Esophagus muscularis mucosa (tissue), 4 donors: ENCODE results near the gene TMPRSS4. TPM values are rescaled to one million over a fixed set of nuclear protein-coding genes. Genes with fewer than 3 reads are reported as not detected.

Source experiments
- DNase-seq: peaks from one replicate; pipeline ENCODE4 v3.0.0-alpha.2; 2017; ENCODE audit errors: extremely low spot score
- H3K27ac ChIP-seq, 4 donors: fragments of 200-600 bp; sonication (generic); replicated peaks in 1 of 4; 1 replicate in 3 of 4; 2 replicates in 1 of 4; pipeline ENCODE4 v1.5.1; 2016 to 2019; ENCODE audit warnings: mild to moderate bottlenecking in 1 of 4
- H3K27me3 ChIP-seq, 4 donors: fragments of 200-600 bp; sonication (generic); one replicate each; pipeline versions ENCODE4 v1.5.1 to v1.6.0; 2016 to 2019
- H3K36me3 ChIP-seq, 4 donors: fragments of 200-600 bp; sonication (generic); one replicate each; pipeline ENCODE4 v1.5.1; 2016 to 2019
- H3K4me1 ChIP-seq, 4 donors: fragments of 200-600 bp; sonication (generic); one replicate each; pipeline ENCODE4 v1.5.1; 2016 to 2019
- H3K4me3 ChIP-seq, 4 donors: fragments of 200-600 bp; sonication (generic); 1 replicate in 2 of 4; 2 replicates in 2 of 4; pipeline ENCODE4 v1.5.1; 2016 to 2019; ENCODE audit warnings: mild to moderate bottlenecking in 4 of 4, moderate library complexity in 1 of 4
- H3K9me3 ChIP-seq, 4 donors: fragments of 200-600 bp; sonication (generic); 1 replicate in 3 of 4; 2 replicates in 1 of 4; pipeline ENCODE4 v1.5.1; 2016 to 2019
- EP300 ChIP-seq: sonication (generic); formaldehyde crosslinking; IDR thresholded peaks from one replicate; pipeline ENCODE4 v1.6.1; 2017; ENCODE audit warnings: antibody characterized with exemption
- POLR2A ChIP-seq: fragments of 450-650 bp; IDR thresholded peaks from one replicate; pipeline ENCODE4 v1.6.1; 2017; ENCODE audit warnings: antibody characterized with exemption, moderate library complexity, mild to moderate bottlenecking, low read depth
- POLR2AphosphoS5 ChIP-seq, 2 donors: sonication (generic); formaldehyde crosslinking; IDR thresholded peaks; one replicate each; pipeline ENCODE4 v1.6.1; 2017; ENCODE audit warnings: antibody characterized with exemption in 2 of 2
- WGBS: methylation state at CpG from one replicate; pipeline ENCODE4 v1.1.5; 2018; 5-methylcytosine and 5-hydroxymethylcytosine counted together
- intact Hi-C: fragments of 100-400 bp; cut with DNase I; formaldehyde crosslinking; loops from one replicate; pipeline ENCODE4 v1.15.1; 2023
- total RNA-seq, 4 donors: library from RNA; depleted of rRNA; stranded (reverse); fragments of >200 nt; gene quantifications; one replicate each; pipeline versions ENCODE4 v1.1.0 to v1.2.1, GENCODE V29; 2016
- TF ChIP-seq, protein P1 (sequence below), 3 experiments: fragments of 200-600 bp in 2 of 3; fragments of 450-650 bp in 1 of 3; sonication (generic) in 2 of 3; IDR thresholded peaks; one replicate each; pipeline ENCODE4 v1.5.1; 2017 to 2019; ENCODE audit warnings: antibody characterized with exemption in 3 of 3, mild to moderate bottlenecking in 2 of 3, moderate library complexity in 1 of 3

The TMPRSS4 gene
- total RNA-seq, 4 donors from 2014 or later = 0.17 to 0.33 (median 0.26) TPM; not detected in 1

DNA sequence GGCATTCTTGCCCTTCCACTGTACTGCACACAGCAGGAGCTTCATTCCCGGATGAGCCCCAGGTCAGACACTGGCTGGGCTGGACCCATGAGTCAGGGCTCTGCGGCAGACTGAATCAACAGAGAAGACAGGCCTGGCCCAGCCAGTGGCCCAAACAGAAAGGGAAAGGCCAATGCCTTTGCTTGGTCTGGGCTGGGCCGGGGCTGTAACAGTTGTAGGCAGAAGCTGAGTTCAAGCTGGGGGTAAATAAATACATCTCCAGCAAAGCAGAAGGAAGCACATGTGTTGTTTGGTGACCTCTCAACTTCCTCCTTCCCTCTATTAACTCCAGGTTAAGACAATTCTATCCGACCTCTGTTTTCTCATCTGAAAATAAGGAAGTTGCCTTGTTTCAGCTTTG lies 11.7 kb downstream of the TMPRSS4 start:
- peaks cover 0 to 10% (median 3%) of the 10 kb centered on the region in 4 donors for H3K9me3 ChIP-seq
- intact Hi-C loops = no loop called here
- no peak for DNase-seq
- no peak for TF ChIP-seq POLR2AphosphoS5 (IDR thresholded peaks at IDR 0.05)
- no peak for TF ChIP-seq EP300
- TF ChIP-seq, protein P1, sequence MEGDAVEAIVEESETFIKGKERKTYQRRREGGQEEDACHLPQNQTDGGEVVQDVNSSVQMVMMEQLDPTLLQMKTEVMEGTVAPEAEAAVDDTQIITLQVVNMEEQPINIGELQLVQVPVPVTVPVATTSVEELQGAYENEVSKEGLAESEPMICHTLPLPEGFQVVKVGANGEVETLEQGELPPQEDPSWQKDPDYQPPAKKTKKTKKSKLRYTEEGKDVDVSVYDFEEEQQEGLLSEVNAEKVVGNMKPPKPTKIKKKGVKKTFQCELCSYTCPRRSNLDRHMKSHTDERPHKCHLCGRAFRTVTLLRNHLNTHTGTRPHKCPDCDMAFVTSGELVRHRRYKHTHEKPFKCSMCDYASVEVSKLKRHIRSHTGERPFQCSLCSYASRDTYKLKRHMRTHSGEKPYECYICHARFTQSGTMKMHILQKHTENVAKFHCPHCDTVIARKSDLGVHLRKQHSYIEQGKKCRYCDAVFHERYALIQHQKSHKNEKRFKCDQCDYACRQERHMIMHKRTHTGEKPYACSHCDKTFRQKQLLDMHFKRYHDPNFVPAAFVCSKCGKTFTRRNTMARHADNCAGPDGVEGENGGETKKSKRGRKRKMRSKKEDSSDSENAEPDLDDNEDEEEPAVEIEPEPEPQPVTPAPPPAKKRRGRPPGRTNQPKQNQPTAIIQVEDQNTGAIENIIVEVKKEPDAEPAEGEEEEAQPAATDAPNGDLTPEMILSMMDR (IDR thresholded peaks at IDR 0.05) = no peak
- TF ChIP-seq POLR2A = no peak
- 58% methylated on average over 4 of the region's 4 CpGs for WGBS
- no peak overlapping the region for H3K4me3 ChIP-seq
- H3K36me3 ChIP-seq = no peaks in the 10 kb centered on the region
- H3K27me3 ChIP-seq = peaks cover 0 to 13% (median 0%) of the 10 kb centered on the region in 4 donors
- peaks cover 6 to 10% (median 10%) of the 10 kb centered on the region in 4 donors for H3K4me1 ChIP-seq
- no peak overlapping the region for H3K27ac ChIP-seq

DNA sequence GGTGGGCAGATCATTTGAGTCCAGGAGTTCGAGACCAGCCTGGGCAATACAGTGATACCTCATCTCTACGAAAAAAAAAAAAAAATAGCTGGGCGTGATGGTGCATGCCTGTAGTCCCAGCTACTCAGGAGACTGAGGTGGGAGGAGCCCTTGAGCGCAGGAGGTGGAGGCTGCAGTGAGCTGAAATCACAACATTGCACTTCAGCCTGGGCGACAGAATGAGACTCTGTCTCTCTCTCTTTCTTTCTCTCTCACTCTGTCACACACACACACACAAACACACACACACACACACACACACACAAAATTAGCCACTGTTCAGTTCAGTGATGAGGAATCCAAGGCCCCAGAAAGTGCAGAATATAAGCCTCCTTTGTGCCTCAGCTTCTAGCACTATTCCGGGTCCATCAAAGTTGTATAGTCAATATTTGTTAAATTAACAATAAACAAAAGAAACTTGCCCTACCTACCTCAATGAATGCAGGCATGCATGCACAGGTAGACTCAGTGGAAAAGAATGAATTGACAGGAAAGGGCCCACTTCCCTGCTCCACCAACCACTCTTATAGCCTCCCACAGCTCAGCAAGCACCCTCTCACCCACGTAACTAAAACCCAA lies 13.8 kb downstream of the TMPRSS4 start:
- intact Hi-C loops = no loop called here
- TF ChIP-seq EP300 = no peak
- no peak for TF ChIP-seq POLR2AphosphoS5 (IDR thresholded peaks at IDR 0.05)
- no peak for TF ChIP-seq POLR2A
- TF ChIP-seq, protein P1 (IDR thresholded peaks at IDR 0.05) = no peak
- no peak for DNase-seq
- Histone ChIP-seq H3K4me1 (no peaks in the 10 kb centered on the region), H3K27ac (no peak overlapping the region), H3K9me3 (peaks cover 0 to 10% (median 3%) of the 10 kb centered on the region in 4 donors), H3K36me3 (no peaks in the 10 kb centered on the region), H3K4me3 (no peak overlapping the region), H3K27me3 (peaks cover 0 to 13% (median 0%) of the 10 kb centered on the region in 4 donors)
- 79% methylated on average over 7 of the region's 7 CpGs for WGBS

GRCh38 chr11:118091690-118092089 lies 14.8 kb downstream of the TMPRSS4 start:
- Histone ChIP-seq H3K9me3 (peaks cover 0 to 10% (median 3%) of the 10 kb centered on the region in 4 donors), H3K36me3 (no peaks in the 10 kb centered on the region), H3K4me1 (no peaks in the 10 kb centered on the region), H3K27me3 (peaks cover 0 to 13% (median 0%) of the 10 kb centered on the region in 4 donors), H3K4me3 (no peak overlapping the region), H3K27ac (no peak overlapping the region)
- 64% methylated on average over 6 of the region's 6 CpGs for WGBS
- TF ChIP-seq POLR2A (no peak), EP300 (no peak), POLR2AphosphoS5 (IDR thresholded peaks at IDR 0.05) (no peak)
- TF ChIP-seq, protein P1 (IDR thresholded peaks at IDR 0.05) = no peak
- no peak for DNase-seq
- intact Hi-C loops = no loop called here

DNA sequence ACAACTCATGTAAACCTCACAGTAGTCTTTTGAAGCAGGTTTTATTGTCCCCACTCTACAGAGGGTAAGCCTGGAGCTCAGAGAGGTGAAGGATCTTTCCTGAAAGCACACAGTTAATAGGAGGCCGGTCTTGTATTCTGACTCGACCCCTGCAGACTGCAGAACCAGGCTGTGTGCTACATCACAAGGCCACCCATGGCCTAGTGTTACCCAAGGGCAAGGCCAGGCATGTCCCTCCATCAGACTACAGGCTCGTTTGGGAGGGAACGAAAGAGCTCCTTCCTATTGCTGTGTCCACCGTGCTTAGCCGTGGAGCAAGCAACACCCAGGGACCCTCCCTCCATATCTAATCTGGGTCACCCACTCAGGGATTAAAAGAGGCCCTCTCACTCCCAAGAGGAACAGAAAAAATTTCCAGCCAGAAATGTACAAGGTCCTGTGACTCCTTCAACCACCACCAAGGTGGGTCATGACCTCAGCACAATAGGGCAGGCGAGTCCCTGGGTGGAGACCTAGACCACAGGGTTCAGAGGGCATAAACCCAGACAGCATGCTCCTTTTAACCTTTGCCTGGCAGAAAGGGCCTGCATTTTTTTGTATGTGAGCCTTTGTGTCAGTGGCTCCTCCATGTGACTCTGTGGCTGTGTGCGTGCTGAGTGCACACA lies 16.2 kb downstream of the TMPRSS4 start:
- no peaks in the 10 kb centered on the region for H3K9me3 ChIP-seq
- H3K4me1 ChIP-seq = no peaks in the 10 kb centered on the region
- no peaks in the 10 kb centered on the region for H3K36me3 ChIP-seq
- 74% methylated on average over 6 of the region's 8 CpGs for WGBS
- intact Hi-C loops = no loop called here
- DNase-seq = no peak
- H3K27ac ChIP-seq = no peak overlapping the region
- no peak overlapping the region for H3K4me3 ChIP-seq
- H3K27me3 ChIP-seq = peaks cover 0 to 18% (median 0%) of the 10 kb centered on the region in 4 donors
- TF ChIP-seq POLR2AphosphoS5 (IDR thresholded peaks at IDR 0.05) (no peak), EP300 (no peak), POLR2A (no peak)
- TF ChIP-seq, protein P1 (IDR thresholded peaks at IDR 0.05) = no peak
